Keratinocyte (primary cell): ENCODE measurements around the gene EFHD2.

Source experiments
- EZH2 ChIP-seq: IDR thresholded peaks from one replicate; pipeline ENCODE4 v1.6.1; 2012; ENCODE audit warnings: inconsistent platforms, mild to moderate bottlenecking, low read length, moderate library complexity
- TF ChIP-seq, protein P1 (sequence below), 3 experiments: IDR thresholded peaks in 1 of 3; conservative IDR thresholded peaks in 1 of 3; optimal IDR thresholded peaks in 1 of 3; 2 replicates in 2 of 3; 3 replicates in 1 of 3; pipeline versions ENCODE3 to v1.5.1; 2011; ENCODE audit warnings: low read length in 3 of 3, mild to moderate bottlenecking in 3 of 3, moderate library complexity in 2 of 3, control low read depth in 1 of 3, inconsistent platforms in 1 of 3; ENCODE audit not compliant: insufficient read depth in 2 of 3; ENCODE audit errors: extremely low read depth in 1 of 3

DNA sequence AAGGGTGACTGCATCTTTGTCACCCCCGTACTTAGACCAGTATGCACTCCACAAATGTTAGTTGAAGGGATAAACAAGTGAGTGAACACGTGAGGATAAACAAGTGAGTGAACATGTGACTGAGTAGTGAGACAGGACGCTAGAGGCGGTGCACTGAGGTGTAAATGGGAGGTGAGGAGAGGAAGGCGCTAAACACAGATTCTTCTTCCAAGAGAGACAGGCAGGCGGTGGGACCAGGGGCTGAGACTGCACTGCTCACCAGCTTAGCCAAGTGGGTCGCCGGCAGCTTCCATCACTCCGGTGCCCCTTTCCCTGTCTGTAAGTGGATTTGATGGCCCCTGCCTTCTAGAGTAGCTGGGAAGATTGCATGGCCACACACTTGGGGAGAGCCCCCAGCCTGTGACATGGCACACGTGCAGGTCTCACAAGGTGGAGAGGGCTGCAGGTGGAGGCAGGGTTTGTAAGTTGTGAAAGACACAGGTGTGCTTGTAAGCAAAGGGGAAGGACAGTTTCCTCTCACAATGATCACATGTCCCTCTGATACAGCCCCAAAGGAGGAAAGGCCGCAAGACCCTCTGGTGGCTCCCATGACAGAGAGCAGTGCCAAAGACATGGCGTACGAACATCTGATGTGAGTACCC lies 47.5 kb upstream of the EFHD2 start:
- TF ChIP-seq, protein P1, sequence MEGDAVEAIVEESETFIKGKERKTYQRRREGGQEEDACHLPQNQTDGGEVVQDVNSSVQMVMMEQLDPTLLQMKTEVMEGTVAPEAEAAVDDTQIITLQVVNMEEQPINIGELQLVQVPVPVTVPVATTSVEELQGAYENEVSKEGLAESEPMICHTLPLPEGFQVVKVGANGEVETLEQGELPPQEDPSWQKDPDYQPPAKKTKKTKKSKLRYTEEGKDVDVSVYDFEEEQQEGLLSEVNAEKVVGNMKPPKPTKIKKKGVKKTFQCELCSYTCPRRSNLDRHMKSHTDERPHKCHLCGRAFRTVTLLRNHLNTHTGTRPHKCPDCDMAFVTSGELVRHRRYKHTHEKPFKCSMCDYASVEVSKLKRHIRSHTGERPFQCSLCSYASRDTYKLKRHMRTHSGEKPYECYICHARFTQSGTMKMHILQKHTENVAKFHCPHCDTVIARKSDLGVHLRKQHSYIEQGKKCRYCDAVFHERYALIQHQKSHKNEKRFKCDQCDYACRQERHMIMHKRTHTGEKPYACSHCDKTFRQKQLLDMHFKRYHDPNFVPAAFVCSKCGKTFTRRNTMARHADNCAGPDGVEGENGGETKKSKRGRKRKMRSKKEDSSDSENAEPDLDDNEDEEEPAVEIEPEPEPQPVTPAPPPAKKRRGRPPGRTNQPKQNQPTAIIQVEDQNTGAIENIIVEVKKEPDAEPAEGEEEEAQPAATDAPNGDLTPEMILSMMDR (optimal IDR thresholded peaks at IDR 0.05 in 1 of 3, IDR thresholded peaks at IDR 0.05 in 1 of 3, conservative IDR thresholded peaks at IDR 0.05 in 1 of 3; ENCODE audit: extremely low read depth in 1 of 3, insufficient read depth in 2 of 3, low read length in 3 of 3): no peak
- TF ChIP-seq EZH2: no peak
